NCI-H2081 treated with DMSO at 0.1 percent for 48 hours (cell line): ENCODE data around the gene IFNL4.
"Not testable (repeated sequence)": the region's sequence is repeated elsewhere in the genome, so short reads cannot be mapped to it uniquely, and the experiment has no call there.

ENCODE experiments used
- DNase-seq: peaks from one replicate; lab custom pipeline; 2025; lab: John Stamatoyannopoulos, UW

The IFNL4 gene

DNA sequence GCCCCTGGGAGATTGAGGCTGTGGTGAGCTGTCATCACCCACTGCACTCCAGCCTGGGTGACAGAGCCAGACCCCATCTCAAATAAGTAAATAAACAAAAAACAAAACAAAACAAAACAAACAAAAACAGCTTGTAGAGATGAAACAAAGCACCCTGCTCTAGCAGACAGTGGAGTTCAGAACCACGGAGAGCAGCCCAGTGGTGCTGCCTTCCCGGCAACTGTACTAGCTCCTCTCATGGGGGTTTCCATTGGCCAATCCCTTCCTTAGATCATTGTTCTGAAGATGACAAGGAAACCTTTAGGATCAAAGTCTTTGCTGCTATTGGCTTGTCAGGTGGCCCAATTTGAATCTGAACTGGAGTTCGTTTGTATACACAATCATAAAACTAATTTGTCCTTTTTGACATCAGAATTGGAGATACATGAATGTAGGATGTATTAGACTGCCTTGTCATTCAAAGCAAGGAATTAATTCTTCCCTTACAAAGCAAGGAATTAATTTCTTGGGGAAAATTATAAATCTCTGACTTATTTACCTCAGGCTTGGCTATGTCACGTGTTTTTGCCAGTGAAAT lies 24.9 kb downstream of the IFNL4 start:
- no peak for DNase-seq

- DNase-seq = not testable (repeated sequence)
Observed at GRCh38 chr19:39219108-39219507, 29.5 kb downstream of the IFNL4 start.

DNA sequence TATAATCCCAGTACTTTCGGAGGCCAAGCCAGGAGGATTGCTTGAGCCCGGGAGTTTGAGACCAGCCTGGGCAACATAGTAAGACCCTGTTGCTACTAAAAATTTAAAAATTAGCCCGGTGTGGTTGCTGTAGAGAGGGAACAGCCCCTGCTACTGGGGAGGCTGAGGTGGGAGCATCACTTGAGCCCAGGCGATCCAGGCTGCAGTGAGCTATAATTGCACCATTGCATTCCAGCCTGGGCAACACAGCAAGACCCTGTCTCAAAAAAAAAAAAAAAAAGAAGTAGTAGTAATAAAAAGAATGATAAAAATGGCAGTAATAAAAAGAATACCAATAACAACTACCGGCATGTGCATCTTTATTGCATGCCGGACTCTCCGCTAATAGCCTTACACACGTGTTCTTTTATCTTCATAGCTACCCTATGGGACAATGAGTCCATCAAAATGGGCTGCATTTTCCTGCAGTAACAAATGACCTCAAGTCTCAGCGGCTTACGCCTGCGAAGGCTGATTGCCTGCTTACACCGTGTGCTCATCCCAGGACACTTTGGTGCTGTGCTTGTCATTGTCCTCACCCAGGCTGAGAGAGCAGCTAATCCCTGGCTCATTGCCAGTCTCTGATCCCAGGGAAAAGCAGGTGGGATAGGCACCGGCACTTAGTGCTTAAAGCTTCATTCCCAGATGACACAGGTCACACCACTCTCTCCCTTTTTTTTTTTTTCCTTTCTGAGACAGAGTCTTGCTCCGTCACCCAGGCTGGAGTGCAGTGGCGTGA lies 30.2 kb downstream of the IFNL4 start:
- DNase-seq = no peak

GRCh38 chr19:39217094-39217493 lies 31.6 kb downstream of the IFNL4 start:
- no peak for DNase-seq

- DNase-seq = not testable (repeated sequence)
Observed at GRCh38 chr19:39215323-39215722, 33.3 kb downstream of the IFNL4 start.

GRCh38 chr19:39212375-39212742 lies 36.3 kb downstream of the IFNL4 start:
- no peak for DNase-seq

DNA sequence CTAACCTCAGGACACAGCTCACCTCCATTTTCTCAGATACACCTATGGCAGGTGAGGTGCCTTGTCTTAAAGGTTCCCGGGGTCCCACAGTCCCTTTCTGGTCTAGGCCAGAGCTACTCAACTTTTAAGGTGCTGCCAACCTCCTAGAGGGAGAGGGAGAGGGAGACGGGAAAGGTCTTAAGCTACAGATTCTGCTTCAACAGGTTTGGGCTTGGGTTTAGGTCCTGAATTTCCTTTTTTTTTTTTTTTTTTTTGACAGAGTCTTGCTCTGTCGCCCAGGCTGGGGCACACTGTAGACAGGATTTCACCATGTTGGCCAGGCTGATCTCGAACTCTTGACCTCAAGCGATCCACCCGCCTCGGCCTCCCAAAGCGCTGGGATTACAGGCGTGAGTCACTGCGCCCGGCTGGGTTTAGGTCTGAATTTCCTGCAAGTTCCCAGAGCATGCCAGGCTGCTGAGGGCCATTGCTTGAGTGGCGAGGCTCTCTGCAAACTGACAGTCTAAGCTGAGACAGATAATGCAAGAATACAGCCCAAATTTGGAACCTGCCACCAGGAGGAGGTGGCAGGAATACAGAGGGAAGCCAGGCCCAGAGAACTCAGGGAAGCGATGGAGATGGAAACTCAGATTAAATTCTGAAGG lies 36.8 kb downstream of the IFNL4 start:
- DNase-seq = no peak

- no peak for DNase-seq
Observed at GRCh38 chr19:39209196-39209595, 39.5 kb downstream of the IFNL4 start.

GRCh38 chr19:39208175-39208795 lies 40.4 kb downstream of the IFNL4 start:
- no peak for DNase-seq

GRCh38 chr19:39207293-39207836 lies 41.3 kb downstream of the IFNL4 start:
- DNase-seq = no peak

- no peak for DNase-seq
Observed at GRCh38 chr19:39206122-39206521, 42.5 kb downstream of the IFNL4 start.

DNA sequence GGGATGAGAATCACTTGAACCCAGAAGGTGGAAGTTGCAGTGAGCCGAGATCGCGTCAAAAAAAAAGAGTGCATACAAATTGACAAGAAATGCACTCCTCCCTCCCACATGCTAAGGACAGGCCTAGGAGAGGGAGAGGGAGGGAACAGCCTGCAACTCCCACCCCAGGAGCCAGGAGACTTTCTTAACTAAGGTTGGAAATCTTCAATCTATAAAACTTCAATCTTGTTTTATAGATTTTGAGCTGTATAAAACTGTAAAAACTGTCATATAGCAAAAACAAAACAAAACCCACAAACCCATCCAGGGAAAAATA lies 43.2 kb downstream of the IFNL4 start:
- DNase-seq = no peak

DNA sequence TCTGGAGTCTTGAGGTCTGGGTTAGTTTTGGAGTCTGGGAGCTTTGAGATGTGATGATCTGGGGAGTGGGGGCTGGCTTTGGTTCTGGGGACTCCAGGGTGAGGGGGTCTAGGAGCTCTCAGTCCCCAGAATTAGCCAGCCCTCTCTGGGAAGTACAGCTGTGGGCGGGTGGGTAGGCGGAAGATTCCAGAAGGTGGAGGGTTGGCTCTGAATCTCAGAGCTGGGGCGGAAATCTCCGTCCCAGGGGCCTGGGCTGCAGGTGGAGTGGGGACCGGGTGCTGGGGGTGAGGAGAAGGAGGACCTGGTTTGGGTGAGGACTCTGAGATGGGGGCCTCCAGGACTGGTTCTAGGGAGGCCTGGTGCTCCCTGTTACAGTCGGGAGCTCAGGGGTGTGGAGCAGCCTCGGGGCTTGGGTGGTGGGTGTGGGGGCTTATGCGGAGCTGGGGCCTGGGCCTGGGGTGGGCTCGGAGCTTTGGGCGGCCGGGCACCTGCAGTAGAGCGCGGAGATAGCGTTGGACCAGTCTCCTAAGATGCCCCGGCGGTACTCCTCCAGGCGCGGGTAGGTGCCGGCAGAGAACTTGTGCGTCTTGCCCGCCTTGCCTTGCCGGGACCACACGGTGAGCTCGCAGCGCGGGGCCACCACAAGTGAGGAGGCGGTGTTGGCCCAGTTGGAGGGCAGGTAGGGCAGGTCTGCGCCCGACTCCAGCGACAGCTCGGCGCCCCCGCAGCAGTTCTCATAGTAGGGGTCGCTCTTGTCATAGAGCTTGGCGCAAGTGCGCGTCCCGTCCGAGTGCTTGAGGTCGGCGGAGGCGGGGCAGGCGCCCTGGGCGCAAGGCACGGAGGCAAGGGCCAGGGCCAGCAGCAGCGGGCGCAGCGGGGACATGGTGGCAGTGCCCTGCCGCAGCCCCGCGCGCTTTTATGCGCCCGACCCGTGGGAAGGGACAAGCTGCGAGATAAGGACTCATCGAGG lies 45.0 kb downstream of the IFNL4 start, which contains the start of gene SYCN:
TSS of gene SYCN (minus strand) at position 892 of the 970 bp plus-strand sequence. CDS start at position 883, 9 bp downstream.
- no peak for DNase-seq

DNA sequence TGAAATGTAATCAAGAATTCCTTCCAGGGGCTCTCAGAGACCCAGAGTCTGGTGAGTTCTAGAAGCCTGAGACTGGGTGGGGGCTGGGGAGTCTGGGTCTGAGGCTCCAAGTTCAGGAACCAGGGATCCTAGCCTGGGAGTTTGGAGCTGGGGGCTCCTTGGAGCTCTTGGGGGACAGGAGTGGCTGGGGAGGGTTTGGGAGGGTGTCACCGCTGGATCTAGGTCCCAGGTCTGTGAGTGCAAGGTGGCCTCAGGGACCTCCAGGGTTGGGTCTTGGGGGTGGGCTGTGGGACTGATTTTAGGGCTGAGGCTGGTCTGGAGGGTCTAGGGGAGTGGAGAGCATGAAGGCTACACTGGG lies 45.7 kb downstream of the IFNL4 start:
- DNase-seq = no peak

GRCh38 chr19:39200803-39201115 lies 47.9 kb downstream of the IFNL4 start:
- no peak for DNase-seq

DNA sequence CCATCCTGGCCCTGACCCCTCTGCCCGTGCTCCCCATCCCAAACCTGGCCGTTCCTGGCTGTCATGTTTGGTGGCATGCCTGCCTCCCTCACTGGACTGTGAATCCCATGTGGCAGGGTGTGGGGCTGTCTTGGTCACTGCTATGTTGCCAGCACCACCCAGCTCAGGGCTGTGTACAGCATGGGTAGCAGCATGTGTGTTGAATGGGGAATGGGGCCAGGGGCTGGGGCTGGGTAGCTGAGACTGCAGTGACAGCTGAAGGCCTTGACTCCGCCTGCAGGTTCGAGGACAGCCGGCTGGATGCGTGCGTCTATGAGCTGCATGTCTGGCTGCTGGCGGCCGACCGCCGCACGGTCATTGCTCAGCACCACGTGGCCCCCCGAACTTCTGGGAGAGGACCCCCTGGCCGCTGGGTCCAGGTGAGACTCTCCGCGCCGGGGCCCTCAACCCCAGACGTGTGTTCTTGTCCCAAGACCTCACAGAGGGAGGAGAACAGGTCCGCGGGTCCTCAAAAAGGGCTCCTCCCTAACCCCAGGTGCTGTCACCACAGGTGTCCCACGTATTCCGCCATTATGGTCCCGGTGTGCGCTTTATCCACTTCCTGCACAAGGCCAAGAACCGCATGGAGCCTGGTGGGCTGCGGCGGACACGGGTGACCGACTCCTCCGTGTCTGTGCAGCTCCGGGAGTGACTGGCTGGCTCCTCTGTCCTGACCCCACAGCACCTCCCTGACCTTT lies 48.4 kb downstream of the IFNL4 start:
- DNase-seq = no peak

DNA sequence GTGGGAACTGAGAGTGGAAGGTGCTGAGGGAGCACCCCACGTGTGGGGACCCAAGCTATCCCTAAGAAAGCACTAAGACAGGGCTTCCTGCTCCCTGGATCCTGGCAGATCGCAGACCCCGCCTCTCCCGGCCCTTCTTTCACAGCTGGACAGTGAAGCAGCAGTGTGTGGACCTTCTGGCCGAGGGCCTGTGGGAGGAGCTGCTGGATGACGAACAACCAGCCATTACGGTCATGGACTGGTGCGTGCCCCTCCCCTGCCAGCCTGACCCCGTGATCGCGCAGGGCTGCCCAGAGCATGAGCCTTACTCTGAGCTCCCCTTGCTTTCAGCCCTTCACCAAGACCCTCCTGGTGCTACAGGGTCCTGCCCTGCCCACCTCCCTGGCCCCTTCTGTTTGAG lies 49.6 kb downstream of the IFNL4 start:
- DNase-seq = no peak

GRCh38 chr19:39197808-39198207 lies 50.8 kb downstream of the IFNL4 start:
- DNase-seq = no peak

DNA sequence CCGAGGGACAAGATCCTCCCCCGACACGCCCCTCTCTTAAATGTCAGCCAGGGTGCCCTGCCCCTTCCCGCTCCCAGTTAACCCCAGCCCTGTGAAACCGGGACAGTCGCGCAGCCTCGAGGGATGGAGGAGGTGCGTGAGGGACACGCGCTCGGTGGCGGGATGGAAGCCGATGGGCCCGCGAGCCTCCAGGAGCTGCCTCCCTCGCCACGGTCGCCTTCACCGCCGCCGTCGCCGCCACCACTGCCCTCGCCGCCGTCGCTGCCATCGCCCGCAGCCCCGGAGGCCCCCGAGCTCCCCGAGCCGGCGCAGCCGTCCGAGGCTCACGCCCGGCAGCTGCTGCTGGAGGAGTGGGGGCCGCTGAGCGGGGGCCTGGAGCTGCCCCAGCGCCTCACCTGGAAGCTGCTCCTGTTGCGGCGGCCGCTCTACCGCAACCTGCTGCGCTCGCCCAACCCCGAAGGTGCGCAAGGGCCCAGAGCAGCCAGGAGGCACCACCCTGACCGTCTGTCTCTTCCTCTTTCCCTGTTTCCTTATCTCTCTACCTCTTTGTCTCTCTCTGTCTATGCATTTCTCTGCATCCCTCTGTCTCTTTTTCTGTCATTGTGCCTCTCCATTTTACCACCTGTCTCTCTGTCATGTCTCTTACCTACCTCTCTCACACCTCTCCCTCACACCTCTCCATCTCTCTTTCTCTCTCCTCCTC lies 51.6 kb downstream of the IFNL4 start, which contains the start of gene NCCRP1:
TSS of gene NCCRP1 (plus strand) at position 105 of the 703 bp plus-strand sequence. CDS start at position 124, 19 bp downstream.
- DNase-seq = no peak

- DNase-seq = no peak
Observed at GRCh38 chr19:39196320-39196719, 52.3 kb downstream of the IFNL4 start.
